HG02571 (cell line): ENCODE data around the gene RFXAP.

Source experiments
- ATAC-seq: cut with Tn5 transposase; IDR thresholded peaks from one replicate; pipeline ENCODE4 v1.9.1; 2021; ENCODE audit warnings: mild to moderate bottlenecking, moderate library complexity; ENCODE audit not compliant: unreplicated experiment

RFXAP gene

DNA sequence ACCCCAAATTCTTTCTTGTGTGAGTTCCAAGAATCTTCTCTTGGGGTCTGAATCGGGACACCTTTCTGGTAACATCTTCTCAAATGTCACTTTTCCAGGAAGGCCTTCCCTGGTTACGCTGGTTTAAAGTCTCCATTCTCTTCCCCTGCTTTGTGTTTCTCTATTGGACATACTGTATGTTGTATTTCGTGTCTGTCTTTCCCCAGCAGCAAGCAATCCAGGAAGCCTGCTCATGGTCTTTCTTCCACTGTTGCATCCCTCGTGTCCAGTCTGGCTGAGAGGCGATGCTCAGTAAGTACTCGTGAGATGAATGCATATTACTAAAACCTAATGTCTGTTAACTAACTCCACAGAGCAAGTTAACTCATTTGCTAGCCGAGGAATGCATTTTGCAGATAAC is 43.7 kb downstream of the RFXAP start:
- ATAC-seq = no peak

GRCh38 chr13:36865265-36865664 is 46.2 kb downstream of the RFXAP start:
- ATAC-seq = no peak

DNA sequence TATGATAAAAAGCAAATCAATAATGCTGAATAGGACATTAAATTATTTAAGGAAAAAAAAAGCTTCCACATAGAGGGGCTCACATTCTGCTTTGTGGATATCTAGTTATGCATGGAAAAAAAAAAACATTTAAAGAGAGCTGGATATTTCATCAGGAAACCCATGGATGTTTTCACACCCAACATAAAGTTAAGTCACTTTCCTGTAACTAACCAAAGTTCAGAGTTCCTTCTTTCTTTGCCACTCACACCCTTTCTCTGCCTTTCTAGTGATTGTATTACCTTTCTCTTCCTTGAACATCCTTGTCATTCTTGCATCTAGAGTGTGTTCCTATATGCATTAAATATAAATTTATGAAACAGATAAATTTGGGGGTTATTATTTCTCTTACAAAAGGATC is 47.2 kb downstream of the RFXAP start:
- ATAC-seq = no peak

- no peak for ATAC-seq
These were observed 51.1 kb downstream of the RFXAP start for GRCh38 chr13:36870050-36870692.

GRCh38 chr13:36872621-36873020 is 53.6 kb downstream of the RFXAP start:
- no peak for ATAC-seq

- no peak for ATAC-seq
These were observed 56.4 kb downstream of the RFXAP start for GRCh38 chr13:36875431-36875830.

GRCh38 chr13:36875961-36876360 is 56.9 kb downstream of the RFXAP start:
- no peak for ATAC-seq
